TTC549 (cell line): ENCODE data around the gene PHYH.
"Not testable (repeated sequence)": the region's sequence is repeated elsewhere in the genome, so short reads cannot be mapped to it uniquely, and the experiment has no call there.

Experiments
- FAIRE-seq: peaks from 2 replicates; lab custom pipeline; 2012; peaks lifted over from hg19 to GRCh38; lab: Jason Lieb, UNC

Gene PHYH

GRCh38 chr10:13319166-13319565 lies 19.3 kb upstream of the PHYH start:
- FAIRE-seq: no peak

GRCh38 chr10:13317474-13317873 lies 17.6 kb upstream of the PHYH start:
- no peak for FAIRE-seq

GRCh38 chr10:13316635-13317311 lies 16.9 kb upstream of the PHYH start:
- FAIRE-seq: no peak

- no peak for FAIRE-seq
Observed at GRCh38 chr10:13315361-13315760, 15.5 kb upstream of the PHYH start.

- no peak for FAIRE-seq
Observed at GRCh38 chr10:13311177-13311575, 11.3 kb upstream of the PHYH start.

GRCh38 chr10:13310518-13311176 lies 10.8 kb upstream of the PHYH start:
- no peak for FAIRE-seq

- no peak for FAIRE-seq
Observed at GRCh38 chr10:13309792-13310191, 9.9 kb upstream of the PHYH start.

- FAIRE-seq: no peak
Observed at GRCh38 chr10:13308096-13308495, 8.2 kb upstream of the PHYH start.

- no peak for FAIRE-seq
Observed at GRCh38 chr10:13306103-13306502, 6.2 kb upstream of the PHYH start.

- FAIRE-seq: no peak
Observed at GRCh38 chr10:13302821-13303555, 3.1 kb upstream of the PHYH start.

- no peak for FAIRE-seq
Observed at GRCh38 chr10:13298748-13299436, 972 bp downstream of the PHYH start.

- no peak for FAIRE-seq
Observed at GRCh38 chr10:13296476-13296875, 3.4 kb downstream of the PHYH start.

GRCh38 chr10:13294784-13295183 lies 5.1 kb downstream of the PHYH start:
- FAIRE-seq: no peak

- no peak for FAIRE-seq
Observed at GRCh38 chr10:13291821-13292773, 7.8 kb downstream of the PHYH start.

GRCh38 chr10:13291061-13291460 lies 8.8 kb downstream of the PHYH start:
- FAIRE-seq: no peak

- no peak for FAIRE-seq
Observed at GRCh38 chr10:13284050-13284449, 15.8 kb downstream of the PHYH start.

GRCh38 chr10:13282348-13282747 lies 17.5 kb downstream of the PHYH start:
- not testable (repeated sequence) for FAIRE-seq

GRCh38 chr10:13276749-13277365 lies 23.0 kb downstream of the PHYH start:
- FAIRE-seq: no peak

GRCh38 chr10:13276146-13276545 lies 23.7 kb downstream of the PHYH start:
- not testable (repeated sequence) for FAIRE-seq

GRCh38 chr10:13272164-13272571 lies 27.7 kb downstream of the PHYH start:
- FAIRE-seq: no peak

- FAIRE-seq: no peak
Observed at GRCh38 chr10:13271552-13272163, 28.2 kb downstream of the PHYH start.
